Measurements from ENCODE around the gene ADARB1.

- TF ChIP-seq CTCF (IDR thresholded peaks at IDR 0.05), result no peak
- TF ChIP-seq POLR2A (IDR thresholded peaks at IDR 0.05), result no peak
- no peak for TF ChIP-seq POLR2AphosphoS5 (IDR thresholded peaks at IDR 0.05)
- no peak for TF ChIP-seq EP300 (IDR thresholded peaks at IDR 0.05; ENCODE audit: low read depth)
Observed at GRCh38 chr21:45078877-45079281, 4.5 kb downstream of the ADARB1 start.

All from transverse colon (tissue), 4 donors.